Central memory CD4-positive, alpha-beta T cell (primary cell): ENCODE measurements around the gene NANOS2.
A peak's percentile ranks its signal among the peaks of the same experiment; 100 is the strongest.
"Not testable (repeated sequence)": the region's sequence is repeated elsewhere in the genome, so short reads cannot be mapped to it uniquely, and the experiment has no call there.

Experiments
- DNase-seq: peaks from one replicate; pipeline ENCODE4 v3.0.0; 2022

The NANOS2 gene

DNA sequence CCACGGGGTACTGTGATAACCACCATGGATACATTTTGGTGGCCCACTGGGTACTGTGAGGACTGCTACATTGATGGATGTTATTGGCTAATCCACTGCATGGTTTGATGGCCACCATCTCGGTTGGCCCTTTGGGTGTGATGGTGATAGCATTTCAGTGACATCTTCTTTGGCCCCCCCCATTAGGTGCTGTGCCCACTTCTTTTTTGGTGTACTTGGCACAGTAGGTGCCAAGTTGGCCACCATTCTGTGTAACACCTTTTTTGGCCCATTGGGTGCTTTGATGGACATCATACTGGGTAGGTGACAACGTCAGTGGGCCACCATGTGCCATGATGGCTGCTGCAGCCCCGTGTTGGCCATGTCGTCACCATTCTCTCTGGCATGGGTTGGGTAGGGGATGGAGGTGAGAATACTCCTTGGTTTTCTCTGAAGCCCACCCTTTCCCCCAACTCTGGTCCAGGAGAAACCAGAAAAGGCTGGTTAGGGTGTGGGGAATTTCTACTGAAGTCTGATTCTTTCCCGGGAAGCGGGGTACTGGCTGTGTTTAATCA lies 41.3 kb downstream of the NANOS2 start:
- DNase-seq = no peak

DNA sequence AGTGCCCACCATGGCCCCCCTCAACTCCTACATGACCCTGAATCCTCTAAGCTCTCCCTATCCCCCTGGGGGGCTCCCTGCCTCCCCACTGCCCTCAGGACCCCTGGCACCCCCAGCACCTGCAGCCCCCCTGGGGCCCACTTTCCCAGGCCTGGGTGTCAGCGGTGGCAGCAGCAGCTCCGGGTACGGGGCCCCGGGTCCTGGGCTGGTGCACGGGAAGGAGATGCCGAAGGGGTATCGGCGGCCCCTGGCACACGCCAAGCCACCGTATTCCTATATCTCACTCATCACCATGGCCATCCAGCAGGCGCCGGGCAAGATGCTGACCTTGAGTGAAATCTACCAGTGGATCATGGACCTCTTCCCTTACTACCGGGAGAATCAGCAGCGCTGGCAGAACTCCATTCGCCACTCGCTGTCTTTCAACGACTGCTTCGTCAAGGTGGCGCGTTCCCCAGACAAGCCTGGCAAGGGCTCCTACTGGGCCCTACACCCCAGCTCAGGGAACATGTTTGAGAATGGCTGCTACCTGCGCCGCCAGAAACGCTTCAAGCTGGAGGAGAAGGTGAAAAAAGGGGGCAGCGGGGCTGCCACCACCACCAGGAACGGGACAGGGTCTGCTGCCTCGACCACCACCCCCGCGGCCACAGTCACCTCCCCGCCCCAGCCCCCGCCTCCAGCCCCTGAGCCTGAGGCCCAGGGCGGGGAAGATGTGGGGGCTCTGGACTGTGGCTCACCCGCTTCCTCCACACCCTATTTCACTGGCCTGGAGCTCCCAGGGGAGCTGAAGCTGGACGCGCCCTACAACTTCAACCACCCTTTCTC lies 42.3 kb downstream of the NANOS2 start:
- DNase-seq = no peak

DNA sequence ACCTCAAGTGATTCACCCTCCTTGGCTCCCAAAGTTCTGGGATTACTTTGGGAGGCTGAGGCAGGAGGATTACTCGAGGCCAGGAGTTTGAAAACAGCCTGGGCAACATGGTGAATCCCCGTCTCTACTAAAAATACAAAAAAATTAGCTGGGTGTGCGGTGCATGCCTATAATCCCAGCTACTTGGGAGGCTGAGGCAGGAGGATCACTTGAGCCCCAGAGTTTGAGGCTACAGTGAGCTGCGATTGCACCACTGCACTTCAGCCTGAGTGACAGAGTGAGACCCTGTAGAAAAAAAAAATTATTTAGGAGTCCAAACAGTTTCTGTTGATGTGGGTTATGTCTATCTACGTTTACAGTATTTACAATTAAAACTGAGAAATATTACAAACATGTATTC lies 43.8 kb downstream of the NANOS2 start:
- no peak for DNase-seq

DNA sequence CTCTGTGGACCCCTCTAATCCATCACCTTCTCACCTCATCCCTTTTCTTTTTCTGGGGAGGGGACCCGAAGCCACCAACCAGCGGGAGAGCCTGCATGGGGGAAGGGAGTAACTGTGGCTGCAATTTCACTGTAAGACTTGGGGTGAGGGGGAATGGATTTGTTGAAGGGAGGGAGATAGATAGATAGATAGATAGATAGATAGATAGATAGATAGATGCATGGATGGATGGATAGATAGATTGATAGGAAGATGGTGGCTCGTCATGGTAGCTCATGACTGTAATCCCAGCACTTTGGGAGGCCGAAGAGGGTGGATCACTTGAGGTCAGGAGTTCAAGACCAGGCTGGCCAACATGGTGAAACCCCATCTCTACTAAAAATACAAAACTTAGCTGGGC lies 47.3 kb downstream of the NANOS2 start:
- not testable (repeated sequence) for DNase-seq

DNA sequence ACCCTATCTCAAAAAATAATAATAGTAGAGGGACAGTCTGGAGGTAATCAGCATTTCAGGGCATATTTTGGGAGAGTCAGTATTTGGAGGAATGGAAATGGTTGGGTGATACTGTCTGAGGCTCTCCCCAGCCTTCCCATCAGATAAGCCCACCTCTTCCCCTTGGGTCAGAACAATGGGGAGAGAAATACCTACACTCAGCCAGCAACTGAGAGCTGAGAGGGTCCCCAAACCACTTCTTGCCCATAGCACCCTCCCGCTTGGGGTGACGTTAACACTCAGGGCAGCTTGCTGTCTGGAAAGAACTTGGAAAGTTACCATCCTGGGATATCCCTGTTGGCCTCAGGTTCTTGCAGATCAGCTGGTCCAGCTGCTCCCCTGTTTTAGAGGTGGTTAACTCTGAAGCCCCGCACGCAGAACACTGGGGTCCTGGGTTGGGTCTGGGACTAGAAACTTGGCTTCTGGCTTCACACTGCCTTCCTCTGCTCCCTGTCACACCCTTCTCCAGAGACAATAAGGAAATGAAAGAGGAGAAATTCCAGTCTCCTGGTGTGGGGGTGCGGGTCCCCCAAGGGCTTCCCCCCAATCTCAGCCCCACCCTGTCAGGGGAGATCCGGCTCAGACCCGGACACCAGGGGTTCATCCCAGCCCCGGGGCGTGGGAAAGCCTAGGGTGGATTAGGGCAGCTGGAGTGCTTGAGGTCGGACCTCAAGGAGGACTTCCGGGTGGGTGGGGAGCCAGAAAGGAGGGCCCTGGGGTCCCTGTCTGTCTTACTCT lies 48.0 kb downstream of the NANOS2 start:
- DNase-seq = no peak

DNA sequence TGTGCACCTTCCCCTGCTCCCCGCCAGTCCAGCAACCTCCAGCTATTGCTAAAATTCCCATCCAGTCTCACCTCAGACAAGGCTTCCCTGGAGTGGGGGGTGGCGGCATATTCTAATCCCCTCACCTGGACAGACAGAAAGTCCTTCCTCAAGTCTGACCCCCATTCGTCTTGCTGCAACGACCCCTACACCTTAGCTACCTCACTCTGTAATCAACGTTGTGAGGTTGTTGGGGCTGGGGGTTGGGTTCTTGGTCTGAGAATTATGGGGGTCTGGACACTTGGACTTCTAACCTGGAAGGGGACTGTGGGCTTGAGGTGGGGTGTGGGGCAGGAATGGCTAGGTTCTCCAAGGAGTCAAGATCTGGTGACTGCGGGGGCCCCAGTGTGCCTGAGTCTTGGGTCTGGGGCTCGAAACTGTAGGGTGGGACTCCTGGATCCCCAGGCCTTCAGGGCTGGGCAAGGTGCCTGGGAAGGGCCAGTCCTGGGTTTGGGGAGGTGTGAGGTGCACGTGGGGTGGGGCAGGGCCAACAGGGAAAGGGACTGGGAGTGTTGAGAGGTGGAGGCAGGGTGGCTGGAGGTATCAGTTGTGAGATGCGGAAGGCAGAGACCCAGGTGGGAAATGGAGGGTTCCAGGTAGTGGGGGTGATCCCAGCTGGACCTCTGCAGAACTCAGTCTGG lies 49.2 kb downstream of the NANOS2 start:
- DNase-seq = no peak

DNA sequence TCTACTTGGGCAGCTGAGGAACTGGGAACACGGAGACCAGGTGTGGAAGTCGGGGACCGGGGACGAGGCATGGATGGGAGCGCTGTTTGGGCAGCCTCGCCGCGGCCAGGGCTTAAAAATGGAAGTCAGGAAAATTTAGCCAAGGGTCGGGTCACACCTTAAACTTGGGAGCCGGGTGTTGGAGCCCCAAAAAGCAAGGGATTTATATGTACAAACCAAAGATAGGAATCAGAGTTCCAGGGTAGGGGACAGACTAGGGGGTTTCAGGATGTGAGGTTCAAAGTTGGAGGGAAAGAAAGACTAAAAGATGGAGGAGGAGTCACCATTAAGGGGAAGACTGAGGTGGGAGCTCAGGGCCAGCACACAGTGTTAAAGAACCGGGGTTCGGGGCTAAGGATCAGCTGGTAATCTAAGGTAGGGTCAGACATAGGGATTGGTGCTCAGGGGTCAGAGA lies 49.9 kb downstream of the NANOS2 start:
- no peak for DNase-seq

DNA sequence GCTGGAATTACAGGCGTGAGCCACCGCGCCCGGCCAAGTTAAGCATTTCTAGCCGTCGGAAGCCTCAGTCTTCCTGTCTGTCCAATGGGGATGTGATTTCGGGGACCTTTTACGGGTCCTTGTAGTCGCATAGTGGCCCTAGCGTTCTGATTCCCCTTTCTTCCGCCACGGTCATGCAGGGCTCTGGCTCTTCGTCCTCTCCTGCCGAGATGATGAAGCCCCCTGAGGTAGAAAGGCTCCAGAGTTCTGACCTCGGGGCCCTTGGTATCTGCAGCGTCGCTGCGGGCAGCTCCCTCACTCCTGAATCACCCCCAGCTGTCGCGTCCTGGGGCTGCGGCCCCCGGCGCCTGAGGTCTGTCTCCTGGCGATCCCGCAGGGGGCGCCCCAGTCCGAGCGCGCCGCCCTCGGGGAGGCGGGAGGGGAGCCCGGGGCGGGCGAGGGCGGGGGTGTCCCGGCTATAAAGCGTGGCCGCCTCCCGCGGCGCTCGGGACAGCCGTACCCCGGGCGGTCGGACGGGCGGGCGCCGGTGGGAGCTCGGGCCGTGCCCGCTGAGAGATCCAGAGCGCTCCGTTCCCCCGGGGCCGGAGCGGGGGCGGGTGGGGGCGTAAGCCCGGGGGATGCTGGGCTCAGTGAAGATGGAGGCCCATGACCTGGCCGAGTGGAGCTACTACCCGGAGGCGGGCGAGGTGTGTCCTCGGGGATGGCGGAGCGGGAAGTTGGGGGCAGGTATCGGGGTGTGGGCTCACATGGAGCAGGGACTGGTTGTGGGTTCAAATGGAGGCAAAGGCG lies 50.5 kb downstream of the NANOS2 start, which contains the start of gene FOXA3:
Gene FOXA3 (plus strand): TSS at position 487 of the 789 bp plus-strand sequence. CDS start 131 bp downstream, at position 618.
- DNase-seq = peak; percentile 56

DNA sequence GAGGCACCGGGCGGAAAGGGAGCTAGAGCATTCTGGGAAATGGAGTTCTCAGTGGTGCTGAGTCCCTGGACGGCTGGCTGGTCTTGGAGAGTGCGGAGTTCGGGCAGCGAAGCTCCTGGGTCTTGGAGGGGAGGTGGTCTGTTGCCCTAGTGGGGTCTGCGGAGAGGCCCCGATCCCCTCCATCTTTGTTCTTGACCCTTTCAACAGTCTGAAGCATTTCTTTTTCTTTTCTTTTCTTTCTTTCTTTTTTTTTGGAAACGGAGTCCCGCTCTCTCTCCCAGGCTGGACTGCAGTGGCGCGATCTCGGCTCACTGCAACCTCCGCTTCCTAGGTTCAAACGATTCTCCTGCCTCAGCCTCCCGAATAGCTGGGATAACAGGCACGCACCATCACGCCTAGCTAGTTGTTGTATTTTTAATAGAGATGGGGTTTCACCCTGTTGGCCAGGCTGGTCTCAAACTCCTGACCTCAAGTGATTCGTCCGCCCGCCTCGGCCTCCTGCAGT lies 51.2 kb downstream of the NANOS2 start:
- no peak for DNase-seq
